CD4-positive, alpha-beta T cell (primary cell): ENCODE results near the gene CDH4. TPM values are rescaled to one million over a fixed set of nuclear protein-coding genes. Genes with fewer than 3 reads are reported as not detected.

Experiments
- ATAC-seq: fragments of 200-7000 bp; cut with Tn5 transposase; one replicate; pipeline ENCODE4 v1.10.0; 2022; ENCODE audit warnings: mild to moderate bottlenecking; ENCODE audit not compliant: poor library complexity
- CTCF ChIA-PET: fragments of 350-600 bp; sonication (Branson Sonifier 250); formaldehyde crosslinking; loops from one replicate; lab custom pipeline; 2021; ENCODE audit warnings: antibody characterized with exemption, inconsistent platforms; lab: Charles Lee
- POLR2A ChIA-PET: fragments of 350-600 bp; sonication (Branson Sonifier 250); formaldehyde crosslinking; loops from one replicate; lab custom pipeline; 2021; ENCODE audit warnings: antibody characterized with exemption, inconsistent platforms; lab: Charles Lee
- DNase-seq, 14 experiments: peaks; one replicate each; pipeline ENCODE4 v3.0.0-alpha.2; 2013 to 2020; ENCODE audit warnings: mixed read lengths in 2 of 14
- H3K27ac ChIP-seq, 2 donors: one replicate each; pipeline versions ENCODE4 v1.5.1 to v1.7.0; 2013; ENCODE audit warnings: low read length in 2 of 2, low read depth in 1 of 2, mild to moderate bottlenecking in 1 of 2
- H3K27me3 ChIP-seq, 2 experiments: 1 replicate in 1 of 2; 2 replicates in 1 of 2; pipeline versions ENCODE4 v1.6.1 to v1.7.0; 2013; ENCODE audit warnings: low read length in 2 of 2, control low read depth in 1 of 2, mild to moderate bottlenecking in 1 of 2, moderate library complexity in 1 of 2; ENCODE audit not compliant: insufficient read depth in 2 of 2, control insufficient read depth in 1 of 2
- H3K36me3 ChIP-seq: one replicate; pipeline ENCODE4 v1.6.1; 2013; ENCODE audit warnings: low read length, control low read depth; ENCODE audit not compliant: insufficient read depth
- H3K4me1 ChIP-seq: one replicate; pipeline ENCODE4 v1.6.1; 2013; ENCODE audit warnings: low read length, control low read depth; ENCODE audit not compliant: insufficient read depth
- H3K4me3 ChIP-seq: one replicate; pipeline ENCODE4 v1.5.1; 2013; ENCODE audit warnings: mild to moderate bottlenecking, low read length, moderate library complexity
- H3K9me3 ChIP-seq, 2 experiments: 1 replicate in 1 of 2; 2 replicates in 1 of 2; pipeline versions ENCODE4 v1.6.1 to v1.7.0; 2013; ENCODE audit warnings: low read length in 2 of 2, mild to moderate bottlenecking in 2 of 2, control low read depth in 1 of 2, moderate library complexity in 1 of 2; ENCODE audit not compliant: control insufficient read depth in 1 of 2, insufficient read depth in 1 of 2
- H3K27ac Mint-ChIP-seq: one replicate; pipeline ENCODE4 v1.8.0; 2020; ENCODE audit warnings: mixed read lengths
- H3K27me3 Mint-ChIP-seq: one replicate; pipeline ENCODE4 v1.8.0; 2021; ENCODE audit warnings: mixed read lengths
- H3K36me3 Mint-ChIP-seq: one replicate; pipeline ENCODE4 v1.8.0; 2021; ENCODE audit warnings: low read depth, mixed read lengths
- H3K4me1 Mint-ChIP-seq: one replicate; pipeline ENCODE4 v1.8.0; 2021; ENCODE audit warnings: low read depth, mixed read lengths
- H3K4me3 Mint-ChIP-seq: one replicate; pipeline ENCODE4 v1.8.0; 2020; ENCODE audit warnings: mild to moderate bottlenecking, mixed read lengths
- H3K9me3 Mint-ChIP-seq: one replicate; pipeline ENCODE4 v1.8.0; 2020; ENCODE audit warnings: mixed read lengths
- CTCF ChIP-seq: fragments of 200-600 bp; IDR thresholded peaks from one replicate; pipeline ENCODE4 v1.8.0; 2022; ENCODE audit warnings: antibody characterized with exemption, mild to moderate bottlenecking
- intact Hi-C, 2 experiments: fragments of 100-400 bp; cut with DNase I in 1 of 2; cut with micrococcal nuclease in 1 of 2; formaldehyde crosslinking; loops; one replicate each; pipeline versions ENCODE4 v1.15.1 to v1.9.0; 2023 to 2025; cut with DNase I, micrococcal nuclease
- total RNA-seq, 174 experiments: library from RNA in 2 of 174; stranded (reverse) in 2 of 174; gene quantifications; one replicate each; pipeline ENCODE4 v1.2.3 and lab custom pipeline; 2021 to 2026

CDH4 gene
- total RNA-seq, 2 experiments from 2014 or later, result 0.11 TPM

- Histone ChIP-seq H3K27ac (no peak overlapping the region), H3K9me3 (peaks cover 0 to 61% of the 10 kb centered on the region in 2 experiments), H3K27me3 (no peaks in the 10 kb centered on the region), H3K4me3 (no peak overlapping the region), H3K4me1 (no peaks in the 10 kb centered on the region), H3K36me3 (no peaks in the 10 kb centered on the region)
- CTCF ChIA-PET, result no interaction called here
- ATAC-seq, result no peak
- H3K4me1 Mint-ChIP-seq, result no peaks in the 10 kb centered on the region
- no peaks in the 10 kb centered on the region for H3K36me3 Mint-ChIP-seq
- POLR2A ChIA-PET, result no interaction called here
- H3K27ac Mint-ChIP-seq, result no peak overlapping the region
- H3K4me3 Mint-ChIP-seq, result no peak overlapping the region
- intact Hi-C loops, result no loop called here
- H3K9me3 Mint-ChIP-seq, result peaks cover 4% of the 10 kb centered on the region
- DNase-seq, result no peak
- no peak for TF ChIP-seq CTCF
- H3K27me3 Mint-ChIP-seq, result no peaks in the 10 kb centered on the region
Measured at GRCh38 chr20:61285152-61285645, 33.1 kb downstream of the CDH4 start.

DNA sequence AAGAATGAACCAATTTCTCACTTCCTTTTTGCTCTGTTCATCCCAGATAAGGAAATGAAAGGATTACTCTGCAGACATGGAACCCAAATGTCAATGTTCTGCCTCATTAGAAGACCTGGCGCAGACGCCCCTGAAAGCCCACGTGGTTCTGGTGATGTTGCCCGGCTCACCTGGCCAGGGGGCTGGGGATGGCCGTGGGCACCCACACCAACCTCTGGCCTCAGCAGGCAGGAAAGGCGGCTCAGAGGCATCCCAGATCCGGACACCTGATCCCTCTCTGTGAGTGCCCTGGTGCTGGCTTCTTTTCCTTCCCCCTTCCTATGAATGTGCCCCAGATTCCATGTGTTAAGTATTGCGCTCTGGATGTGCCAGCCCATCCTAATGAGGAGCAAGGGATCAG lies 33.6 kb downstream of the CDH4 start:
- H3K36me3 ChIP-seq, result no peaks in the 10 kb centered on the region
- Mint-ChIP-seq H3K9me3 (peaks cover 4% of the 10 kb centered on the region), H3K4me1 (no peaks in the 10 kb centered on the region), H3K36me3 (no peaks in the 10 kb centered on the region), H3K4me3 (no peak overlapping the region), H3K27me3 (no peaks in the 10 kb centered on the region), H3K27ac (no peak overlapping the region)
- no peak overlapping the region for H3K4me3 ChIP-seq
- ChIA-PET POLR2A (no interaction called here), CTCF (no interaction called here)
- H3K27ac ChIP-seq, result no peak overlapping the region
- no peak for DNase-seq
- no peaks in the 10 kb centered on the region for H3K27me3 ChIP-seq
- intact Hi-C loops, result no loop called here
- no peak for TF ChIP-seq CTCF
- H3K4me1 ChIP-seq, result no peaks in the 10 kb centered on the region
- H3K9me3 ChIP-seq, result peaks cover 0 to 56% of the 10 kb centered on the region in 2 experiments
- ATAC-seq, result no peak

DNA sequence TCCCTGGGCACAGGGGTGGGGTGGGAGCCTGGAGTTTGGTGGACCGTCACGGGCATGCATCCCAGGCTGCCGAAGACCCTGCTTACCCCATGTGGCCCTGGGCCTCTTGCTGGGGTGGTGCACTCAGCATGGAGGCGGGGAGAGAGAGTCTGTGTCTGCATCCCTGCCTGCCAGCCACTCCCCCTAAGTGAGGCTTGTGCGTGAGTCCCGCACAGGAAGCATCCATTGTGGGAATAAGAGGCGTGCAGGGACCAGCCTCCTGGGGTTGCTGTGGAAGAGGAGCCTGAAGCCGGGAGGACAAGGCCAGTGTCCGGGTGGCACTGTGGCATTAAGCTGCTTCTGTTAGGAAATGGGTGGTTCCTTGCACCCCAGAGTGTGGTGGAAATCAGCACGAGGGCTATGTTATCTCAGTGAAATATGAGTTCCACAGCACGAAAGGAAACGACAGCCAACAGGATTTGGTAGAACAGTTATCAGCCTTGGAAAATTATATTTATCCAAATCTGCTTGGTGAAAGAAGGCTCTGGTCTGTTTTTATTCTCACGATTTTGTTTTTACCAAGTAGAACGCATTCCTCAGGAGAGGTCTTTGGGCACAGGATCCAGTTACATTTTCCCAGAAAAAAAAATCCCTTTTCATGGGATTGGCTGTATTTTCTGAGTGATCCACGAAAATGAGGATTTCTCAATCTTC lies 35.7 kb downstream of the CDH4 start:
- Histone ChIP-seq H3K4me1 (no peaks in the 10 kb centered on the region), H3K36me3 (no peaks in the 10 kb centered on the region), H3K9me3 (peaks cover 0 to 45% of the 10 kb centered on the region in 2 experiments), H3K27ac (no peak overlapping the region), H3K4me3 (no peak overlapping the region), H3K27me3 (no peaks in the 10 kb centered on the region)
- Mint-ChIP-seq H3K4me3 (no peak overlapping the region), H3K36me3 (no peaks in the 10 kb centered on the region), H3K9me3 (no peaks in the 10 kb centered on the region), H3K27ac (no peak overlapping the region), H3K27me3 (no peaks in the 10 kb centered on the region), H3K4me1 (no peaks in the 10 kb centered on the region)
- intact Hi-C loops, result no loop called here
- TF ChIP-seq CTCF, result no peak
- ChIA-PET CTCF (no interaction called here), POLR2A (no interaction called here)
- DNase-seq (no peak), ATAC-seq (no peak)
